ENCODE data around the gene RECQL5. TPM values are rescaled to one million over a fixed set of nuclear protein-coding genes. Genes with fewer than 3 reads are reported as not detected.

Gene RECQL5
- total RNA-seq, 1 donor from 2014 or later: 18.3 TPM

GRCh38 chr17:75688209-75688825, 21.4 kb upstream of the RECQL5 start:
- no peak for DNase-seq (ENCODE audit: low spot score)

DNA sequence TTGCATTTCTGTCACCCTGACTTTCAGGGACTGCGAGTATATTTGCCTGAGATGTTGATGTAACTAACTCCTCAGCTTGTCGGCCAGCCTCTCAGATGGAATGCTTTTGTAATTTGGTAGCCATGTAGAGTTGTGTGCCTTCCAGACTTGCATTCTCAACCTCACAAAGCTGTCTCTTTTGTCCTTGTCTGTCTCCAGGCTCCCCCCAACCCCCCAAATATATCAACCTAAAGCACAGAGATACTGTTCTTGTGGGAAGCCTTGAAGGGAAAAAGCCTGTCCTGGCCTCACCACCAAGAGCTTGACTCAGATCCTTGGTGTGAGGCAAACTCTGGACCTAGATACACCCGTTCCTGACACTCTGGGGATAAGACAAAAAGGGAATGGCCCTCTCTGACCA, 18.5 kb upstream of the RECQL5 start:
- no peak for DNase-seq (ENCODE audit: low spot score)

DNA sequence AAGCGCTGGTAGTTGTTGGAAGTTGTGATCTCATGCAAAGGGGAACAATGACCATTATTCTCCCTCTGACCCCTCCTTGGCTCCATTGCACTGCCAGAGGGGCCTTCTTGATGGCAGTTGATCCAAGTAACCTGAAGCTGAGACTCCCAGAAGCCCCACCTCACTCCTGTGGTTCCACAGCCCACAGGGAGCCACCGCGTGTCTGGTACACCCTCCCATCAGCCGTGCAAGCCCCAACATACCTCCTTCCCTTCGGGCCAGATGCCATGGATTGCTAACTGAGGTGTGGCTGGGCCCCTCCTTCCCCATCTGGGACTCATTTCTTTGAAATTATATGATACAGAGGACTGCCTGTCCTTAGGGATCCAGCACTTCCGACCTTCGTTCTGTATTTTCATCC, 18.0 kb upstream of the RECQL5 start:
- DNase-seq (ENCODE audit: low spot score): peak; percentile 71

- no peak for DNase-seq (ENCODE audit: low spot score)
Measured at GRCh38 chr17:75684249-75684648, 17.3 kb upstream of the RECQL5 start.

DNA sequence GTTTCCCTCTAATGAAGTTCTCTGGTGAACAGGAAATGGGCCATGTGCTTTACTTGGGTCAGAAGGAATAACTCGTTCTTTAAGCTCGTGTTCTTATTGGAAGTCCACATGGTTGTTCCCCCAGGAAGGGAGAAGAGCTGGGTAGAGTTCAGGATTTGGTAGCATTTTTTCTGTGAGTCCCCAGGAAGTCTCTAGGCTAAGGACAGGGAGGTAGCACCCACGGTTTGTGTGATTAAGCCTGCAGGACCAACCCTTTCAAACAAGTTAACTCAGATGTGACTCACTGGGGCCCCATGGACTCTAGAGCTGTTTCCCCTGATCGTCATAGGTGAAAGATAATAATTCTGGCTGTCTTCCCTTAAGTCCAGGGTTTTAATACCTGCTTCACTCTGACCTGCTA, 16.6 kb upstream of the RECQL5 start:
- DNase-seq (ENCODE audit: low spot score): no peak

- DNase-seq (ENCODE audit: low spot score): no peak
Measured at GRCh38 chr17:75681289-75681688, 14.3 kb upstream of the RECQL5 start.

GRCh38 chr17:75680431-75680830, 13.5 kb upstream of the RECQL5 start:
- DNase-seq (ENCODE audit: low spot score): no peak

DNA sequence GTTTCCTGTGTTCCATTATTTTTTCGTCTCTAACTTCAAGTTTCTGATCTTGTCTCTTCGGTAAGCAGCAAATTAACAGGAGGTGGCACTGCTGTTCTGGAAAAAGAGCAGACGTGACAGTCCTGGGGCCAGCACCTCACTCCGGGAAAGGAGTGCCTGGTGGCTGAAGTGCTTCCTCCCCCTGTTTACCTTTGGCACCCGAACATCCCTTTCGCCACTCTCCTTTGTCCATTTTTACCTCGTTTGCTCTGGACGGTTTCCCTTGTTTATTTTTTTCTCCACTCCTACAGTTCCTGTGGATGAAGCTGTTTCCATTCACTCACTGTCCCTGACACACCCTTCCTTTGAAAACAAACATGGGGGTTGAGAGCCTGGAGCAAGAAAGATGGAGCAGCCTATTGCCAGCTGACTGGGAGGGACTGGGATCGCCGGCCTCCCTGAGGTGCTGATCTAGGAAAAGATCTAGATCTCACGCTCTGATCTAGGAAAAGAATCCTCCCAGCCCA, 12.8 kb upstream of the RECQL5 start:
- no peak for DNase-seq (ENCODE audit: low spot score)

DNA sequence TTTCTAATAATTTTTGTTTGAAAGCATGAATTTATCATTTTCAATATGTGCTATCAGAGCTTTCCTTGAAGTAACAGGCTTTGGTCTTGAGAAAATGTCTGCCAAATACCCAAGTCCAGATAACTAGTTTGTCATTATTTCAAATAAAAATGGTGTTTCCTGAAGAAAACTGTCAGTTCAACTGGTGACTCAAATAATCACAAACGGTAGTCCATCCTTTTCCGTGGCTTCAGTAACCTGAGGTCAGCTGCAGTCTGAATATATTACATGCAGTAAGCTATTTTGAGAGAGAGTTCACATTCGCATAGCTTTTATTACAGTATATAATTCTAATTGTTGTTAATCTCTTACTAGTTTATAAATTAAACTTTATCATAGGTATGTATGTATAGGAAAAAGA, 9.5 kb upstream of the RECQL5 start:
- no peak for DNase-seq (ENCODE audit: low spot score)

DNA sequence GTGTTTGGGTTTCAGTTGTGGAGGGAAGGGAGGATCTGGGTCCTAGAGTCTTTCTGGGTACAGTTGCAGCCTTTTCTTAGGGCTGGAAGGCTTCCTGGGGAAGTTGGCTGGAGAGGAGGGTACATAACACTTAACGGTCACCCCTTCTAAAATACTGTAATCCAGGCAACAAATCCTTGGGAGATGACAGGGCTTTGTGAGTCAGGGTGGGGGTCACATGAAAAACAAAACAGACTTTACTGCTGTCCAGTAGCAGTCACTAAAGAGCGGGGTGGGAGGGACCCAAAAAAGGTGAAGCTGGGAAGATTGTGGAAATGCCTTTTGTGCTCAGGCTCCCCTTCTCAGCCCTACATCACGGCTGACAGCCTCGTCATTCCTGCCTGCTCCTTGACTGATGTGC, 6.5 kb upstream of the RECQL5 start:
- DNase-seq (ENCODE audit: low spot score): no peak

DNA sequence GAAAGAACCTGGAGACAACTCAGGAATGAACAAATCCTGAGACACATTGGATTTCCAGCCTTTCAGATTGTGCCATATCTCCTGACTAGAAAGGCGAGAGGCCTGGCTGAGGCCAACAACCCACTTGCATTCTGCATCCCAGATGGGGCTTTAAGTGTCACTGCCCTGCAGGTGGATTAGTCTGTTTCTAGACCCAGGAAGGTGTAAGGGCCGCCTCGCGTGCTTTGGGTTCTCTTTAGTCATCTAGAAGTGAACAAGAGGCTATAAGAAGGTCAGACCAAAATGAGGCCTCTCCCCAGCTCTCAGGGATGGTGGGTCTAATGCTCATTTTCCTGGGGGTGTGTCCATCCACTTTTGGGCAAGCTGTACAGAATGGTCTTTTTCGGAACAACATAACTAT, 5.1 kb upstream of the RECQL5 start:
- no peak for DNase-seq (ENCODE audit: low spot score)

DNA sequence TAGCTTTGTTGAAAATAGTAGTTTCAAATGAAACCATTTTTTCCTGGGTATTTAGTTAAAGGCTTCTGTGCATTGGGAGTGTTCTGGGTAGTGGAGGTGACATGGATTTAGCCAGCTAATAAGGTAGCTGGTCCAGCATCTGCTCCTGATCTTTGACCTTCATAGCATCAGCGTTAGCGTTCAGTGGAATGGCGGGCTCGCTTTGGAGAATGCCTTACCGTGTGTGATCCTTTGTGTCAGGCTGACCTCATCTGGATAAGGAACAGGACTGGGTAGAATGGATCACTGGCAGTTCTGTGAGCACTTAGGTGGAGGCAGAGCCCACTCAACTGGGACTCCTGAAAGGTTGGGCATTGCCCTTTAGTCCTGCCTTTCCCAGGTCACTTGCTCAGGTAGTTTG, 3.9 kb upstream of the RECQL5 start:
- no peak for DNase-seq (ENCODE audit: low spot score)

GRCh38 chr17:75668489-75668888, 1.5 kb upstream of the RECQL5 start:
- DNase-seq (ENCODE audit: low spot score): no peak

GRCh38 chr17:75667825-75668224, 871 bp upstream of the RECQL5 start:
- no peak for DNase-seq (ENCODE audit: low spot score)

GRCh38 chr17:75665981-75666380, 973 bp downstream of the RECQL5 start:
- no peak for DNase-seq (ENCODE audit: low spot score)

- DNase-seq (ENCODE audit: low spot score): no peak
Measured at GRCh38 chr17:75664099-75664549, 2.8 kb downstream of the RECQL5 start.

DNA sequence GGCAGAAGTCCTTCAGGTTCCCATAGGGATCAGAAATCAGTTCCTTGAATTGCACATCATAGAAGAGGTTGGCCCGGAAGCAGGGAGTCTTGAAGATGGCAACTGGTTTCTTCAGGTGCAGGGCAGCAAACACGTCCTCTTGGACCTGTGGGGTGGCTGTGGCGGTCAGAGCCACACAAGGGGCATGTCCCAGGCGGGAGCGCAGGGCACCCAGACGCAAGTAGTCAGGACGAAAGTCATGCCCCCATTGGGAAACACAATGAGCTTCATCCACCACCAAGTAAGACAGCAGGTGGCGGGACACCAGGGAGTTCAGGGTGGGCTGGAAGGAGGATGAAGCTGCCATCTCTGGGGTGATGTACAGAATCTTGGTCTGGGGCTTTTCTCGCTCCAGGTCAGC, 4.4 kb downstream of the RECQL5 start:
- DNase-seq (ENCODE audit: low spot score): no peak

DNA sequence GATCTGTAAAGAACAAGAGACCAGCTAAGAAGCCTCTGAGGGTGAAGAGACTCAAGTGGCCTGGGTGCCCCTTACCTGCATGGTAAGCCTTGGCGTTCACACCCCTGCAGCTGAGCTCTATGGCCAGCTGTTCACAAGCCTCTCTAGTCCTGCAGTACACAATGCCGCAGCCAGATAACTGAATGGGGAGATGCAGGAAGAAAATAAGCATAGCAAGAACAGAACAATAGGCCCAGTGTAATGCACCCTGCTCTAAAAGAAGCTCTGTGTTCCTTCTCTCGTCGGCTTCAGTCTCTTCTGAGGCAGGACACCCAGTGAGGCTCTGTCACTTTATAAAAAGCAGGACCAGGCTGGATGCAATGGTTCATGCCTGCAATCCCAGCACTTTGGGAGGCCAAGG, 5.4 kb downstream of the RECQL5 start:
- DNase-seq (ENCODE audit: low spot score): no peak

DNA sequence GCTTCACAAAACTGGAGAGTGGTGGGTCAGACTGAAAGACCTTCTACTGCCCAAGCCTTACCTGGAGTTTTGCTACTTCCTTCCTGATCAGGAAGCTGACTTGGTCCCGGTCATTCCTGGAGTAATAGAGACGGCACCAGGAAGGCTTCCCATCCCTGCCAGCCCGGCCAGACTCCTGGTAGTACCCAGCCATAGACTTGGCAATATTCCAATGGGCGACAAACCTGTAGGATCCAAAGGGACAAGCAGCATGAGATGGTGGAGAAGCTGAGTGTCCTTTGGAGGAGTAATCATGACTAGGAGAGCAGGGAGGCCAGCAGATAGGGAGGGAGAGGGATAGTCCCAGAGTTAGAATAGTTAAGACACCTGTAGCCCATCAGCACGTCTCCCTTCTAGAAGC, 8.7 kb downstream of the RECQL5 start:
- no peak for DNase-seq (ENCODE audit: low spot score)

DNA sequence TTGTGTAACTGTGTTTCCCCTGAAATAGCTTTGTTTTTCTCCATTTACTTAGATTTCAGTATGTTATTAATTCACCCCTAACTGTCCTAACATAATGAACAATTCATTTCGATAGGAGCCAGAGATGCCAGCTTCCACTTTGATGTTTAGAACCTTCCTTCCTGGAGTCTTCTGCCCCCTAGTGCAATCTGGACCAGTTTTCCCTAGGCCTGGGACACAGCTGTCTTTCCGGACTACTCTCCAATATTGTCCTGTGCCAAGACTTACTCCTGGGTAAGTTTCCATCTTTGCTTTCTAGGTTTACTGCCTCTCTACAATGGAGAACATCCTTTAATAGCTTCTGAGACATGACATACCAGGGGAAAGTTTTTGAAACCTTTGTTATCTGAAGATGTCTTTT, 12.8 kb downstream of the RECQL5 start:
- DNase-seq (ENCODE audit: low spot score): no peak

DNA sequence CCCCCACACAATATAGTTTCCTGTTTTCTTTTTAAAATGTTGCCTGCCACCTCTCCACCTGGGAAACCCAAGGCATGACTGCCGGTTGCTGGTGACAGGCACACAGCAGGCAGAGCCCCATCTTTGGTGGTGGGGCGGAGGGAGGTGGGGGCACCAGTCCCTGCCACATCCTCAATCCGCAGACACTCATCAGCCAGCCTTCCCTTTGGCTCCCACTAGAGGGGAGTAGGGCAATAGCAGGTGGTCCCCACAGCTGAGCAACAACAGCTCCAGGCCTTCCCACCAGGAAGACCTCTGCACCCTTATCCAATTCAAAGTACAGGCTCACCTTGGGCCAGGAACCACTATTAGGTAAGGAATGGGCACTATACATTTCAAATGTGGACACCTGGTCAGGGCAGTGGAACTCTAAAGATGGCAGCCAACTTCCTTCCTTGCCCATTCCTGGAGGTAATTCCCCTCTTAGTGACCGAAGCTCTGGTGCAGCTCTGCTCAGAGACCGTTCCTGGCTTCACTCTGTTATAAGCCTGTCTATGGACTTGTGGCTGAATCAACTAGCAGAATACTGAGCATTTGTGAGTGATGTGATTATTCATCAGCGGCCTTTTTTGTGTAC, 13.9 kb downstream of the RECQL5 start:
- peak; percentile 50 for DNase-seq (ENCODE audit: low spot score)

- no peak for DNase-seq (ENCODE audit: low spot score)
Measured at GRCh38 chr17:75652341-75652740, 14.6 kb downstream of the RECQL5 start.

DNA sequence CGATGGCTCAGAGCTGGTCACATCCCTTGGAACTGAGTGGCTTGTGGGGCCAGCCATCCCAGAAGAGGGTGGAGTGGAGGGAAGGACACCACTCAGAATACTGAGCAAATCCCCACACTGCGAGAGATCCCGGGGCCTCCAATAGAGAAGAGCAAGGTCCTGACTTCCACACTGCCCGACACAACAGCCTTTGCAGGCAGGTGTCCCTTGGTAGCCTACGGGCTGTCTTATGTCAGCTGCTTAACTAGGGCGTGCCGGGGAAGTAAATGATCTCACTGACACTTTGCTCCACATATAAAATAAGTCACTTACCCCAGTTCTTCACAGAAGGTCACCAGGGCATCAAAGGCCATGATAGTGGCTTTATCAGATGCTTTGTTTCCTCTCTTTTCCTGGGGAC, 16.1 kb downstream of the RECQL5 start:
- no peak for DNase-seq (ENCODE audit: low spot score)

GRCh38 chr17:75649687-75650086, 17.3 kb downstream of the RECQL5 start:
- DNase-seq (ENCODE audit: low spot score): no peak

Measured in umbilical cord (tissue), 2 donors.